WTC11 (cell line): Measurements from ENCODE around the gene SBK3. TPM values are rescaled to one million over a fixed set of nuclear protein-coding genes. Genes with fewer than 3 reads are reported as not detected.

ENCODE experiments used
- ATAC-seq: fragments of 200-7000 bp; cut with Tn5 transposase; 2 replicates; pipeline ENCODE4 v1.10.0; 2021; ENCODE audit warnings: mild to moderate bottlenecking, moderate library complexity
- CTCF ChIA-PET: fragments of 300-600 bp; sonication (Branson Sonifier 250); formaldehyde crosslinking; loops from one replicate; lab custom pipeline; 2021; ENCODE audit warnings: antibody characterized with exemption; lab: Charles Lee
- POLR2A ChIA-PET: fragments of 350-600 bp; sonication (Branson Sonifier 250); formaldehyde crosslinking; loops from one replicate; lab custom pipeline; 2021; ENCODE audit warnings: antibody characterized with exemption; lab: Charles Lee
- DNase-seq: peaks from one replicate; pipeline ENCODE4 v3.0.0; 2021; ENCODE audit warnings: low spot score
- H3K27ac Mint-ChIP-seq: 2 replicates; pipeline ENCODE4 v1.8.0; 2021; ENCODE audit warnings: mixed read lengths
- H3K27me3 Mint-ChIP-seq: 2 replicates; pipeline ENCODE4 v1.8.0; 2021; ENCODE audit warnings: low read depth, mild to moderate bottlenecking, moderate library complexity, mixed read lengths
- H3K36me3 Mint-ChIP-seq: 2 replicates; pipeline ENCODE4 v1.8.0; 2021; ENCODE audit warnings: mixed read lengths
- H3K4me1 Mint-ChIP-seq: 2 replicates; pipeline ENCODE4 v1.8.0; 2022; ENCODE audit warnings: mixed read lengths
- H3K4me3 Mint-ChIP-seq: 2 replicates; pipeline ENCODE4 v1.8.0; 2021; ENCODE audit warnings: mild to moderate bottlenecking, moderate library complexity, mixed read lengths
- H3K9me3 Mint-ChIP-seq: 2 replicates; pipeline ENCODE4 v1.8.0; 2021; ENCODE audit warnings: mixed read lengths
- ATF1 ChIP-seq: sonication (generic); formaldehyde crosslinking; IDR thresholded peaks from 2 replicates; pipeline ENCODE4 v1.8.1; 2023; ENCODE audit warnings: mild to moderate bottlenecking, moderate library complexity, missing genetic modification reagents
- CBFB ChIP-seq: sonication (generic); formaldehyde crosslinking; IDR thresholded peaks from 2 replicates; pipeline ENCODE4 v1.8.1; 2022; ENCODE audit warnings: mild to moderate bottlenecking, low read depth, missing genetic modification reagents
- CREB1 ChIP-seq: sonication (generic); formaldehyde crosslinking; IDR thresholded peaks from 2 replicates; pipeline ENCODE4 v1.8.0; 2023; ENCODE audit warnings: mild to moderate bottlenecking, missing genetic modification reagents
- CTCF ChIP-seq: fragments of 200-600 bp; IDR thresholded peaks from 2 replicates; pipeline ENCODE4 v1.8.0; 2022; ENCODE audit warnings: antibody characterized with exemption
- ESRRA ChIP-seq: sonication (generic); formaldehyde crosslinking; IDR thresholded peaks from 2 replicates; pipeline ENCODE4 v1.8.1; 2022; ENCODE audit warnings: mild to moderate bottlenecking, missing genetic modification reagents, borderline replicate concordance
- ETV6 ChIP-seq: sonication (generic); formaldehyde crosslinking; IDR thresholded peaks from 2 replicates; pipeline ENCODE4 v1.8.1; 2022; ENCODE audit warnings: mild to moderate bottlenecking, missing genetic modification reagents
- FOXK1 ChIP-seq: sonication (generic); formaldehyde crosslinking; IDR thresholded peaks from 2 replicates; pipeline ENCODE4 v1.8.0; 2022; ENCODE audit warnings: mild to moderate bottlenecking, moderate library complexity, missing genetic modification reagents
- GTF2I ChIP-seq: fragments of 250-450 bp; sonication (Bioruptor Pico); conservative IDR thresholded peaks from 2 replicates; pipeline ENCODE4 v1.4.0; 2021; ENCODE audit warnings: mild to moderate bottlenecking
- IRF1 ChIP-seq: sonication (generic); formaldehyde crosslinking; IDR thresholded peaks from 2 replicates; pipeline ENCODE4 v1.8.0; 2023; ENCODE audit warnings: missing genetic modification reagents
- JUN ChIP-seq: sonication (generic); formaldehyde crosslinking; IDR thresholded peaks from 2 replicates; pipeline ENCODE4 v1.8.0; 2023; ENCODE audit warnings: mild to moderate bottlenecking, missing genetic modification reagents
- MAX ChIP-seq: sonication (generic); formaldehyde crosslinking; IDR thresholded peaks from 2 replicates; pipeline ENCODE4 v1.8.0; 2022; ENCODE audit warnings: mild to moderate bottlenecking, missing genetic modification reagents
- MLX ChIP-seq: sonication (generic); formaldehyde crosslinking; IDR thresholded peaks from 2 replicates; pipeline ENCODE4 v1.8.1; 2023; ENCODE audit warnings: mild to moderate bottlenecking, missing genetic modification reagents, moderate library complexity
- NR1H2 ChIP-seq: sonication (generic); formaldehyde crosslinking; IDR thresholded peaks from 2 replicates; pipeline ENCODE4 v1.9.0; 2021; ENCODE audit warnings: mild to moderate bottlenecking, moderate library complexity, missing genetic modification reagents
- NR3C1 ChIP-seq: sonication (generic); formaldehyde crosslinking; conservative IDR thresholded peaks from 2 replicates; pipeline ENCODE4 v1.8.1; 2023; ENCODE audit warnings: low read depth, mild to moderate bottlenecking, missing genetic modification reagents
- PRRX2 ChIP-seq: fragments of 250-450 bp; sonication (Bioruptor Pico); IDR thresholded peaks from 2 replicates; pipeline ENCODE4 v1.8.0; 2021; ENCODE audit warnings: mild to moderate bottlenecking
- RORB ChIP-seq: fragments of 250-450 bp; sonication (Bioruptor Pico); IDR thresholded peaks from 2 replicates; pipeline ENCODE4 v1.9.0; 2021; ENCODE audit warnings: mild to moderate bottlenecking
- SMAD4 ChIP-seq: sonication (generic); formaldehyde crosslinking; IDR thresholded peaks from 2 replicates; pipeline ENCODE4 v1.8.0; 2022; ENCODE audit warnings: mild to moderate bottlenecking, missing genetic modification reagents
- TCF7 ChIP-seq: sonication (generic); formaldehyde crosslinking; IDR thresholded peaks from 2 replicates; pipeline ENCODE4 v1.8.0; 2022; ENCODE audit warnings: mild to moderate bottlenecking, low read depth, missing genetic modification reagents, moderate library complexity
- TEAD4 ChIP-seq: sonication (generic); formaldehyde crosslinking; IDR thresholded peaks from 2 replicates; pipeline ENCODE4 v1.8.0; 2022; ENCODE audit warnings: mild to moderate bottlenecking, missing genetic modification reagents
- ZBTB43 ChIP-seq: sonication (generic); formaldehyde crosslinking; IDR thresholded peaks from 2 replicates; pipeline ENCODE4 v1.8.1; 2023; ENCODE audit warnings: mild to moderate bottlenecking, missing genetic modification reagents
- ZNF121 ChIP-seq: sonication (generic); formaldehyde crosslinking; IDR thresholded peaks from 2 replicates; pipeline ENCODE4 v1.8.0; 2023; ENCODE audit warnings: missing genetic modification reagents
- ZNF263 ChIP-seq: sonication (generic); formaldehyde crosslinking; IDR thresholded peaks from 2 replicates; pipeline ENCODE4 v1.8.1; 2022; ENCODE audit warnings: low read depth, mild to moderate bottlenecking, moderate library complexity, missing genetic modification reagents
- ZNF317 ChIP-seq: sonication (generic); formaldehyde crosslinking; IDR thresholded peaks from 2 replicates; pipeline ENCODE4 v1.8.1; 2023; ENCODE audit warnings: low read depth, mild to moderate bottlenecking, moderate library complexity, missing genetic modification reagents, borderline replicate concordance
- ZNF396 ChIP-seq: fragments of 250-450 bp; sonication (Bioruptor Pico); IDR thresholded peaks from 2 replicates; pipeline ENCODE4 v1.8.0; 2021; ENCODE audit warnings: mild to moderate bottlenecking, moderate library complexity, borderline replicate concordance
- total RNA-seq: library from RNA; stranded (reverse); gene quantifications from 3 replicates; pipeline ENCODE4 v1.2.3, GENCODE V29; 2021
- TF ChIP-seq, protein P1 (sequence below): fragments of 250-450 bp; sonication (Bioruptor Pico); conservative IDR thresholded peaks from 2 replicates; pipeline ENCODE4 v1.9.0; 2021; ENCODE audit warnings: mild to moderate bottlenecking

Gene SBK3
- total RNA-seq, 1 experiment from 2014 or later: 0.90 TPM

GRCh38 chr19:55581823-55582223, 36.5 kb upstream of the SBK3 start:
- peaks cover 16% of the 10 kb centered on the region for H3K4me1 Mint-ChIP-seq
- no peaks in the 10 kb centered on the region for H3K9me3 Mint-ChIP-seq
- no peak overlapping the region for H3K4me3 Mint-ChIP-seq
- TF ChIP-seq ZNF121: no peak
- TF ChIP-seq PRRX2 (CRISPR knock-in tag): no peak
- ATAC-seq (no peak), DNase-seq (no peak)
- peaks cover 7% of the 10 kb centered on the region for H3K36me3 Mint-ChIP-seq
- H3K27me3 Mint-ChIP-seq: peaks cover 24% of the 10 kb centered on the region
- ChIA-PET POLR2A (interaction anchor here (1.1 to 1.2 kb wide), 2 partner anchors 17 to 43 kb away, joined by 3 to 7 read pairs; partner anchors contain the start of genes FIZ1 and ZNF784), CTCF (interaction anchor here (0.5 to 2.0 kb wide), 4 partner anchors 24 to 436 kb away, joined by 5 to 20 read pairs (median 9); partner anchors contain the start of gene ZNF865)
- no peak overlapping the region for H3K27ac Mint-ChIP-seq

DNA sequence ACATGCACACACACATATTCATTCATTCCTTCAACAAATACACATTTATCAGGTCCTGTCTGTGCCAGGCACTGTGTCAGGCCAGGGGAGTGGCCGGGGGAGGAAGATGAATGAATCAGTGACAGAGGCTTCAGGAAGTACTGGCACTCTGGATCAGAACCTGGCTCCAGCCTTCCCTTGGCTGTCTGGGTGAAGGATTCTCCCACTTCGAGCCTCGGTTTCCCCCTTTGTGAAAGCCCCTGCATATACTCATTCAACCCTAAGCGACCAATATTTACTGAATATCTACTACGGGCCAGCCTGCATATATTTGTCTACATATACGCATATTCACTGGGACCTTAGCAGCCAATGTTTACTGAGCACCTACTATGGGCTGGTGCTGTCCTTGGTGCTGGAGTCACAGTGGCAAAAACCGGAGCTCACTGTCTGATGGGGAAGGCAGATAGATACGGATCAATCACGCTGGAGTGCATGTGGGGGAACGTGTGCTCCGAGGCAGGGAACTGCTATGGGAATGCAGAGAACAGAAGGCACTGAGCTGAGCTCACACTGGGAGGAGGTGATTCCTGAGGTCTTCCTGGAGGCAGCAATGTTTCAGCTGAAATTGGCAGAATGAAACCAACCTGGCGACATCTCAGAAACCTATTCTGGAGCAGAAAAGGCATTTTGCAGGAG, 35.9 kb upstream of the SBK3 start:
- ChIA-PET CTCF (interaction anchor here (0.5 to 2.0 kb wide), 5 partner anchors 18 to 435 kb away, joined by 5 to 20 read pairs (median 5); partner anchors contain the start of genes FIZ1 and ZNF865), POLR2A (interaction anchor here (1.1 to 1.2 kb wide), 3 partner anchors 18 to 43 kb away, joined by 3 to 7 read pairs (median 3); partner anchors contain the start of genes FIZ1 and ZNF784)
- Mint-ChIP-seq H3K27ac (peak overlapping the region; percentile 90; the same call in 1 of the 2 replicates), H3K9me3 (no peaks in the 10 kb centered on the region), H3K27me3 (peaks cover 20% of the 10 kb centered on the region), H3K4me1 (peaks cover 12% of the 10 kb centered on the region), H3K4me3 (peak overlapping the region; percentile 86), H3K36me3 (peaks cover 10% of the 10 kb centered on the region)
- DNase-seq: peak; percentile 66
- peak; percentile 3; the same call in 1 of the 2 replicates for ATAC-seq
- TF ChIP-seq NR1H2: no peak
- TF ChIP-seq ZNF396: no peak
- TF ChIP-seq ATF1 (CRISPR knock-in tag): no peak
- no peak for TF ChIP-seq NR3C1 (CRISPR knock-in tag)
- TF ChIP-seq ZNF263 (CRISPR knock-in tag): no peak
- TF ChIP-seq FOXK1: peak; percentile 81
- no peak for TF ChIP-seq RORB (CRISPR knock-in tag)
- TF ChIP-seq ZBTB43: no peak
- no peak for TF ChIP-seq MLX (CRISPR knock-in tag)
- TF ChIP-seq TCF7: no peak
- peak; percentile 64; the same call in 1 of the 2 replicates for TF ChIP-seq SMAD4 (CRISPR knock-in tag)
- TF ChIP-seq ETV6: peak; percentile 69; the same call in 1 of the 2 replicates
- TF ChIP-seq JUN (CRISPR knock-in tag): no peak
- TF ChIP-seq CBFB (CRISPR knock-in tag): no peak
- TF ChIP-seq, protein P1, sequence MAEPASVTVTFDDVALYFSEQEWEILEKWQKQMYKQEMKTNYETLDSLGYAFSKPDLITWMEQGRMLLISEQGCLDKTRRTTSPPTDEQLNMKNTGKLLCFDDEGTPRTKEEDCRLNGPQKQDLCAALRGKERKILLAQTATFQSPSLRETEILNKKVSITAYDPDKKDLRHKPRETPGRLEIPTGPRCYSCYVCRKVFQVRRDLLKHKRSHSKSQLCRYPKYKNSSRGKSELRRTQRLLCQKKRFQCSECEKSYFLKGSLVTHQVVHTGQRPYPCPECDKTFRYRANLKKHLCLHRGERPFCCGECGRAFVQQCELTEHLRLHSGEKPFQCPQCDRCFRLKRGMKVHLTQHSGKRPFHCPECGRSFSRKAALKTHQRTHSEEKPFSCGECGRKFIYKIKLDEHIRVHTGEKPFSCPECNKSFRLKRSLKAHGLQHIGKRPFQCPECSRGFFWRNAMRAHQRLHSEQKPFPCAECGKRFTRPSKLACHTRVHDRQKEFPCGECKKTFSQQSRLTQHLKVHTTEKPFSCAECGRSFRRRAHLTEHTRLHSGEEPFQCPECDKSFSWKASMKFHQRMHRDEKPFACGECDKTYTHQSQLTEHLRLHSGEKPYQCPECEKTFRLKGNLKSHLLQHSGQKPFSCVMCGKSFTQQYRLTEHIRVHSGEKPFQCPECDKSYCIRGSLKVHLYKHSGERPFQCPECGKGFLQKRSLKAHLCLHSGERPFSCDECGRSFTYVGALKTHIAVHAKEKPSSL (CRISPR knock-in tag): no peak
- no peak for TF ChIP-seq ZNF317 (CRISPR knock-in tag)
- TF ChIP-seq TEAD4 (CRISPR knock-in tag): peak; percentile 77; the same call in 1 of the 2 replicates
- no peak for TF ChIP-seq CTCF
- no peak for TF ChIP-seq CREB1 (CRISPR knock-in tag)
- TF ChIP-seq IRF1: peak; percentile 45; the same call in 1 of the 2 replicates
- TF ChIP-seq GTF2I (CRISPR knock-in tag): peak; percentile 92
- TF ChIP-seq MAX (CRISPR knock-in tag): no peak; the same call in 1 of the 2 replicates
- TF ChIP-seq ESRRA (CRISPR knock-in tag): peak; percentile 53; the same call in 1 of the 2 replicates
